GM21737 (cell line): Measurements from ENCODE around the gene LACC1.

ENCODE experiments used
- ATAC-seq: cut with Tn5 transposase; IDR thresholded peaks from one replicate; pipeline ENCODE4 v1.9.1; 2021; ENCODE audit warnings: mild to moderate bottlenecking, moderate library complexity; ENCODE audit not compliant: unreplicated experiment

Gene LACC1

GRCh38 chr13:43879755-43880181 is at the start of gene LACC1:
LACC1 (plus strand) TSS chr13:43879904; CDS start chr13:43880986, 1,082 bp downstream.
- ATAC-seq: peak; percentile 40

GRCh38 chr13:43830497-43830881 is 49.2 kb upstream of the LACC1 start:
- no peak for ATAC-seq

- ATAC-seq: no peak
Observed at GRCh38 chr13:43831088-43831487, 48.6 kb upstream of the LACC1 start.

GRCh38 chr13:43835701-43836100 is 44.0 kb upstream of the LACC1 start:
- ATAC-seq: no peak

GRCh38 chr13:43838909-43839308 is 40.8 kb upstream of the LACC1 start:
- no peak for ATAC-seq

- ATAC-seq: no peak
Observed at GRCh38 chr13:43846496-43847158, 33.1 kb upstream of the LACC1 start.

- ATAC-seq: no peak
Observed at GRCh38 chr13:43848001-43848649, 31.6 kb upstream of the LACC1 start.

- no peak for ATAC-seq
Observed at GRCh38 chr13:43850873-43851272, 28.8 kb upstream of the LACC1 start.

GRCh38 chr13:43852923-43853404 is 26.7 kb upstream of the LACC1 start:
- no peak for ATAC-seq

- ATAC-seq: no peak
Observed at GRCh38 chr13:43861863-43862262, 17.8 kb upstream of the LACC1 start.

GRCh38 chr13:43864921-43865320 is 14.8 kb upstream of the LACC1 start:
- ATAC-seq: no peak

GRCh38 chr13:43865892-43866291 is 13.8 kb upstream of the LACC1 start:
- ATAC-seq: no peak

GRCh38 chr13:43872181-43872580 is 7.5 kb upstream of the LACC1 start:
- no peak for ATAC-seq

- no peak for ATAC-seq
Observed at GRCh38 chr13:43874504-43875092, 5.1 kb upstream of the LACC1 start.

GRCh38 chr13:43876366-43876765 is 3.3 kb upstream of the LACC1 start:
- ATAC-seq: no peak

GRCh38 chr13:43877326-43877725 is 2.4 kb upstream of the LACC1 start:
- no peak for ATAC-seq

- ATAC-seq: no peak
Observed at GRCh38 chr13:43877766-43878165, 1.9 kb upstream of the LACC1 start.

- peak; percentile 64 for ATAC-seq
Observed at GRCh38 chr13:43878892-43879754, 581 bp upstream of the LACC1 start, which contains the start of gene CCDC122. CCDC122 (minus strand) TSS chr13:43879740; CDS start chr13:43869376, 10,364 bp downstream.

- no peak for ATAC-seq
Observed at GRCh38 chr13:43880214-43880855, 631 bp downstream of the LACC1 start.

- ATAC-seq: no peak
Observed at GRCh38 chr13:43880926-43881325, 1.2 kb downstream of the LACC1 start.

GRCh38 chr13:43881580-43881979 is 1.9 kb downstream of the LACC1 start:
- ATAC-seq: no peak
